HG02571 (cell line): ENCODE results near the gene PRDM9.
"Not testable (repeated sequence)": the region's sequence is repeated elsewhere in the genome, so short reads cannot be mapped to it uniquely, and the experiment has no call there.

Source experiments
- ATAC-seq: cut with Tn5 transposase; IDR thresholded peaks from one replicate; pipeline ENCODE4 v1.9.1; 2021; ENCODE audit warnings: mild to moderate bottlenecking, moderate library complexity; ENCODE audit not compliant: unreplicated experiment

Gene PRDM9

GRCh38 chr5:23527216-23527920 lies 20.0 kb downstream of the PRDM9 start:
- not testable (repeated sequence) for ATAC-seq

- ATAC-seq, result no peak
Observed at GRCh38 chr5:23528677-23529076, 21.3 kb downstream of the PRDM9 start.

GRCh38 chr5:23530571-23530970 lies 23.2 kb downstream of the PRDM9 start:
- no peak for ATAC-seq

- ATAC-seq, result no peak
Observed at GRCh38 chr5:23571059-23571458, 63.6 kb downstream of the PRDM9 start.
